Measurements from ENCODE around the gene ORM1. TPM values are rescaled to one million over a fixed set of nuclear protein-coding genes. Genes with fewer than 3 reads are reported as not detected.
"Not testable (repeated sequence)": the region's sequence is repeated elsewhere in the genome, so short reads cannot be mapped to it uniquely, and the experiment has no call there.

The ORM1 gene
- total and polyA plus RNA-seq, 2 donors (not counting 3 experiments of a cell fraction or from before 2014, with no cell fraction given): not detected

DNA sequence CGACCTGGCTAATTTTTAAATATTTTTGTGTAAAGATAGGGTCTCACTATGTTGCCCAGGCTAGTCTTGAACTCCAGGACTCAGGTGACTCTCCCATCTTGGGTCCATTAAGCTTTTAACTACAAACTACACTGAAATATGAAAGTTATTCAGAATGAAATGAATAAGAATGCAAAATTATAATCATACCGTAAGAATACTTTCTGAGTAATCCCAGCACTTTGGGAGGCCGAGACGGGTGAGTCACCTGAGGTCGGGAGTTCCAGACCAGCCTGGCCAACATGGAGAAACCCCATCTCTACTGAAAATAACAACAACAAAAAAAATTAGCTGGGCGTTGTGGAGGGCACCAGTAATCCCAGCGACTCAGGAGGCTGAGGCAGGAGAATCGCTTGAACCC is 1.1 kb upstream of the ORM1 start:
- Histone ChIP-seq H3K36me3 (ENCODE audit: control insufficient read depth in 2 of 2, extremely low read depth in 1 of 2, insufficient read depth in 2 of 2, low read length in 2 of 2) (no peaks in the 10 kb centered on the region), H3K27me3 (ENCODE audit: control insufficient read depth in 2 of 2, insufficient read depth in 2 of 2, low read length in 2 of 2) (peaks cover 0 to 5% of the 10 kb centered on the region in 2 experiments), H3K4me1 (ENCODE audit: control insufficient read depth, extremely low read depth, insufficient read depth, low read length) (no peaks in the 10 kb centered on the region), H3K27ac (ENCODE audit: insufficient read depth, low read depth, low read length) (no peak overlapping the region), H3K4me3 (replicated peaks in 1 of 3; ENCODE audit: insufficient read depth in 1 of 3, low read depth in 1 of 3, low read length in 3 of 3) (no peak overlapping the region), H3K9ac (replicated peaks; ENCODE audit: extremely low read depth, insufficient read depth, low read length) (no peak overlapping the region), H3K79me2 (ENCODE audit: control insufficient read depth, insufficient read depth, low read length) (no peaks in the 10 kb centered on the region), H3K9me3 (replicated peaks; ENCODE audit: control insufficient read depth, insufficient read depth, low read length) (no peaks in the 10 kb centered on the region), H2AFZ (ENCODE audit: low read depth, low read length) (no peak overlapping the region), H4K20me1 (replicated peaks; ENCODE audit: control insufficient read depth, extremely low read depth, insufficient read depth, low read length) (no peaks in the 10 kb centered on the region), H3K4me2 (ENCODE audit: insufficient read depth, low read length) (no peak overlapping the region), H3K9me1 (replicated peaks; ENCODE audit: control insufficient read depth, extremely low read depth, insufficient read depth, low read length) (no peaks in the 10 kb centered on the region)
- DNase-seq (ENCODE audit: low read depth, low spot score): no peak
- FAIRE-seq: no peak
- POLR2A ChIA-PET: no interaction called here
- TF ChIP-seq GATA2 (IDR thresholded peaks at IDR 0.05; ENCODE audit: insufficient read depth, insufficient read length, low read depth, low read length) (no peak), EZH2 (IDR thresholded peaks at IDR 0.05; ENCODE audit: borderline replicate concordance, low read depth, low read length, severe bottlenecking) (no peak), JUN (IDR thresholded peaks at IDR 0.05; ENCODE audit: borderline replicate concordance, insufficient read depth, insufficient read length, low read depth) (no peak), POLR2AphosphoS5 (IDR thresholded peaks at IDR 0.05; ENCODE audit: insufficient read depth, low read depth, low read length) (no peak), FOS (IDR thresholded peaks at IDR 0.05; ENCODE audit: borderline replicate concordance, insufficient read depth, low read length) (no peak), MYC (IDR thresholded peaks at IDR 0.05; ENCODE audit: low read depth, low read length) (no peak), POLR2A (IDR thresholded peaks at IDR 0.05; ENCODE audit: low read depth, low read length) (no peak)
- TF ChIP-seq, protein P1, sequence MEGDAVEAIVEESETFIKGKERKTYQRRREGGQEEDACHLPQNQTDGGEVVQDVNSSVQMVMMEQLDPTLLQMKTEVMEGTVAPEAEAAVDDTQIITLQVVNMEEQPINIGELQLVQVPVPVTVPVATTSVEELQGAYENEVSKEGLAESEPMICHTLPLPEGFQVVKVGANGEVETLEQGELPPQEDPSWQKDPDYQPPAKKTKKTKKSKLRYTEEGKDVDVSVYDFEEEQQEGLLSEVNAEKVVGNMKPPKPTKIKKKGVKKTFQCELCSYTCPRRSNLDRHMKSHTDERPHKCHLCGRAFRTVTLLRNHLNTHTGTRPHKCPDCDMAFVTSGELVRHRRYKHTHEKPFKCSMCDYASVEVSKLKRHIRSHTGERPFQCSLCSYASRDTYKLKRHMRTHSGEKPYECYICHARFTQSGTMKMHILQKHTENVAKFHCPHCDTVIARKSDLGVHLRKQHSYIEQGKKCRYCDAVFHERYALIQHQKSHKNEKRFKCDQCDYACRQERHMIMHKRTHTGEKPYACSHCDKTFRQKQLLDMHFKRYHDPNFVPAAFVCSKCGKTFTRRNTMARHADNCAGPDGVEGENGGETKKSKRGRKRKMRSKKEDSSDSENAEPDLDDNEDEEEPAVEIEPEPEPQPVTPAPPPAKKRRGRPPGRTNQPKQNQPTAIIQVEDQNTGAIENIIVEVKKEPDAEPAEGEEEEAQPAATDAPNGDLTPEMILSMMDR (IDR thresholded peaks at IDR 0.05; ENCODE audit: extremely low read depth in 1 of 2, insufficient read depth in 1 of 2, low read depth in 1 of 2, low read length in 2 of 2): no peak
- TF ChIP-seq, protein P2, sequence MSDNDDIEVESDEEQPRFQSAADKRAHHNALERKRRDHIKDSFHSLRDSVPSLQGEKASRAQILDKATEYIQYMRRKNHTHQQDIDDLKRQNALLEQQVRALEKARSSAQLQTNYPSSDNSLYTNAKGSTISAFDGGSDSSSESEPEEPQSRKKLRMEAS (IDR thresholded peaks at IDR 0.05; ENCODE audit: insufficient read depth, insufficient read length): no peak
- CTCF ChIA-PET: no interaction called here
- dilution Hi-C loops (cut with MboI; ENCODE audit: extremely low pct_ligation_motif_present, low sequenced_read_pairs): no loop called here
- BruUV-seq (replicated peaks): no TSS peak
- intact Hi-C loops (cut with micrococcal nuclease): no loop called here

DNA sequence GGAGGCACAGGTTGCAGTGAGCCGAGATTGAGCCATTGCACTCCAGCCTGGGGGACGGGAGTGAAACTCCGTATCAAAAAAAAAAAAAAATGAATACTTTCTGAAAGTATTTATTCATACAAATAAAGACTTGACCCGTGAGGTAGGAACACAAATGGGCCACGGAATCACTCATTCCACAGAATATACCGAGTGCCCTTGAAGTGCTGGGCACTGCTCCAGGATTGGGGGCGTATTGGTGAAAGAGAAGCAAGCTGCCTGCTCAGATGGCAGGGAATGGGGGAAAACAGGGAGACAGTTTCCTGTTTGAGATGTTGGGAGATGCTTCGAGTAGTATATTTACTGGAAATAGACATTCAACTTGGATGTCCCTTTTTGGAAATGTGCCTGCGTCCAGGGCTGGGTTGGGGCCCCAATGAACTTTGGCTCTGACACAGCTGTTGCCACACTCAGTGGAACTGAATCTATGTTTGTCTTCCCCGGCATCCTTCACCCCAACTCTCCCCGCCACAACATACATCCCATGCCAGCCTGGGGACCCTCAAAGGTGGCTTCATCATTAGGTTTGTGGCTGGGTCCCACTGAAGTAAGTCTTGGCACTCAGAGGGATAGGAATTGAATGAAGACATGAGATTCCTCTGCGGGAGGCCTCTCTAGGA is 609 bp upstream of the ORM1 start:
- POLR2A ChIA-PET; H3K9ac ChIP-seq (replicated peaks; ENCODE audit: extremely low read depth, insufficient read depth, low read length); H4K20me1 ChIP-seq (replicated peaks; ENCODE audit: control insufficient read depth, extremely low read depth, insufficient read depth, low read length); H3K4me1 ChIP-seq (ENCODE audit: control insufficient read depth, extremely low read depth, insufficient read depth, low read length); DNase-seq (ENCODE audit: low read depth, low spot score); dilution Hi-C loops (cut with MboI; ENCODE audit: extremely low pct_ligation_motif_present, low sequenced_read_pairs); H2AFZ ChIP-seq (ENCODE audit: low read depth, low read length); H3K36me3 ChIP-seq (ENCODE audit: control insufficient read depth in 2 of 2, extremely low read depth in 1 of 2, insufficient read depth in 2 of 2, low read length in 2 of 2); FAIRE-seq; intact Hi-C loops (cut with micrococcal nuclease); H3K4me3 ChIP-seq (replicated peaks in 1 of 3; ENCODE audit: insufficient read depth in 1 of 3, low read depth in 1 of 3, low read length in 3 of 3); H3K27ac ChIP-seq (ENCODE audit: insufficient read depth, low read depth, low read length); BruUV-seq (replicated peaks); CTCF ChIA-PET; H3K4me2 ChIP-seq (ENCODE audit: insufficient read depth, low read length); H3K79me2 ChIP-seq (ENCODE audit: control insufficient read depth, insufficient read depth, low read length); H3K9me3 ChIP-seq (replicated peaks; ENCODE audit: control insufficient read depth, insufficient read depth, low read length); H3K27me3 ChIP-seq (ENCODE audit: control insufficient read depth in 2 of 2, insufficient read depth in 2 of 2, low read length in 2 of 2); H3K9me1 ChIP-seq (replicated peaks; ENCODE audit: control insufficient read depth, extremely low read depth, insufficient read depth, low read length): not testable (repeated sequence)

DNA sequence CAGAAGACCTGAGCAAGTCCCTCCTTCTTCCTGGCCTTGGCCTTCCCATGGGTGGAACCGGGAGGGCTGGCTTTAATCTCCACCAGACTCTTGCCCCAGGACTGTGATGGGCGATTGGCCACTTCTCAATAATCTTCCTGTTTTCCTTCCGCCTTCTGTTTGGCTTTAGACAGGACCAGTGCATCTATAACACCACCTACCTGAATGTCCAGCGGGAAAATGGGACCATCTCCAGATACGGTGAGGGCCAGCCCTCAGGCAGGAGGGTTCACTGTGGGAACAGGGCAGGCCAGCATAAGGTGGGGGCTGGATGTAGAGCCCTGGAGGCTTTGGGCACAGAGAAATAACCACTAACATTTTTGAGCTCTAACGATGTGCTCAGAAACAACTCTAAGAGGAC is 951 bp downstream of the ORM1 start:
- H3K4me3 ChIP-seq (replicated peaks in 1 of 3; ENCODE audit: insufficient read depth in 1 of 3, low read depth in 1 of 3, low read length in 3 of 3); H3K4me1 ChIP-seq (ENCODE audit: control insufficient read depth, extremely low read depth, insufficient read depth, low read length); H2AFZ ChIP-seq (ENCODE audit: low read depth, low read length); H3K36me3 ChIP-seq (ENCODE audit: control insufficient read depth in 2 of 2, extremely low read depth in 1 of 2, insufficient read depth in 2 of 2, low read length in 2 of 2); H3K27me3 ChIP-seq (ENCODE audit: control insufficient read depth in 2 of 2, insufficient read depth in 2 of 2, low read length in 2 of 2); H3K79me2 ChIP-seq (ENCODE audit: control insufficient read depth, insufficient read depth, low read length); dilution Hi-C loops (cut with MboI; ENCODE audit: extremely low pct_ligation_motif_present, low sequenced_read_pairs); intact Hi-C loops (cut with micrococcal nuclease); FAIRE-seq; H4K20me1 ChIP-seq (replicated peaks; ENCODE audit: control insufficient read depth, extremely low read depth, insufficient read depth, low read length); H3K4me2 ChIP-seq (ENCODE audit: insufficient read depth, low read length); H3K9me1 ChIP-seq (replicated peaks; ENCODE audit: control insufficient read depth, extremely low read depth, insufficient read depth, low read length); H3K9me3 ChIP-seq (replicated peaks; ENCODE audit: control insufficient read depth, insufficient read depth, low read length); H3K9ac ChIP-seq (replicated peaks; ENCODE audit: extremely low read depth, insufficient read depth, low read length); POLR2A ChIA-PET; CTCF ChIA-PET; H3K27ac ChIP-seq (ENCODE audit: insufficient read depth, low read depth, low read length); BruUV-seq (replicated peaks); DNase-seq (ENCODE audit: low read depth, low spot score): not testable (repeated sequence)
